ENCODE data around the gene PTPN7.
A peak's percentile ranks its signal among the peaks of the same experiment; 100 is the strongest.

GRCh38 chr1:202162047-202162417, 1.6 kb upstream of the PTPN7 start:
- TF ChIP-seq, protein P1, sequence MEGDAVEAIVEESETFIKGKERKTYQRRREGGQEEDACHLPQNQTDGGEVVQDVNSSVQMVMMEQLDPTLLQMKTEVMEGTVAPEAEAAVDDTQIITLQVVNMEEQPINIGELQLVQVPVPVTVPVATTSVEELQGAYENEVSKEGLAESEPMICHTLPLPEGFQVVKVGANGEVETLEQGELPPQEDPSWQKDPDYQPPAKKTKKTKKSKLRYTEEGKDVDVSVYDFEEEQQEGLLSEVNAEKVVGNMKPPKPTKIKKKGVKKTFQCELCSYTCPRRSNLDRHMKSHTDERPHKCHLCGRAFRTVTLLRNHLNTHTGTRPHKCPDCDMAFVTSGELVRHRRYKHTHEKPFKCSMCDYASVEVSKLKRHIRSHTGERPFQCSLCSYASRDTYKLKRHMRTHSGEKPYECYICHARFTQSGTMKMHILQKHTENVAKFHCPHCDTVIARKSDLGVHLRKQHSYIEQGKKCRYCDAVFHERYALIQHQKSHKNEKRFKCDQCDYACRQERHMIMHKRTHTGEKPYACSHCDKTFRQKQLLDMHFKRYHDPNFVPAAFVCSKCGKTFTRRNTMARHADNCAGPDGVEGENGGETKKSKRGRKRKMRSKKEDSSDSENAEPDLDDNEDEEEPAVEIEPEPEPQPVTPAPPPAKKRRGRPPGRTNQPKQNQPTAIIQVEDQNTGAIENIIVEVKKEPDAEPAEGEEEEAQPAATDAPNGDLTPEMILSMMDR (IDR thresholded peaks at IDR 0.05 in 2 of 3, conservative IDR thresholded peaks at IDR 0.05 in 1 of 3; ENCODE audit: control insufficient read depth in 2 of 3, extremely low read depth in 1 of 3, insufficient read depth in 1 of 3, low read depth in 3 of 3, low read length in 3 of 3): no peak
- TF ChIP-seq STAT3 (IDR thresholded peaks at IDR 0.05; ENCODE audit: low read depth, low read length) (no peak), MYC (IDR thresholded peaks at IDR 0.05; ENCODE audit: insufficient read depth, insufficient read length, insufficient replicate concordance, low read length, severe bottlenecking) (no peak), EZH2 (IDR thresholded peaks at IDR 0.05; ENCODE audit: borderline replicate concordance, control insufficient read depth, low read depth, low read length) (no peak), SRF (IDR thresholded peaks at IDR 0.05; ENCODE audit: low read depth in 2 of 2, low read length in 2 of 2) (no peak), SP1 (IDR thresholded peaks at IDR 0.05; ENCODE audit: low read depth, low read length) (peak; percentile 24), POLR2A (IDR thresholded peaks at IDR 0.05; ENCODE audit: low read depth, low read length) (no peak), SUPT20H (IDR thresholded peaks at IDR 0.05; ENCODE audit: borderline replicate concordance, control insufficient read depth, low read depth, low read length) (no peak)
